Astrocyte of the cerebellum (primary cell): ENCODE data around the gene SCGB1D4.

Source experiments
- DNase-seq: peaks from one replicate; pipeline ENCODE4 v3.0.0-alpha.2; 2011; ENCODE audit warnings: low read depth
- H3K4me3 ChIP-seq: 2 replicates; pipeline ENCODE4 v1.5.1; 2011; ENCODE audit warnings: mild to moderate bottlenecking, low read depth, low read length, moderate library complexity
- in situ Hi-C: cut with HindIII; loops from 2 replicates; pipeline ENCODE4 v1.10.0; 2017; ENCODE audit warnings: low sequenced_read_pairs
- TF ChIP-seq, protein P1 (sequence below): IDR thresholded peaks from 2 replicates; pipeline ENCODE4 v1.5.1; 2012; ENCODE audit warnings: low read length, low read depth, moderate library complexity, mild to moderate bottlenecking; ENCODE audit errors: missing control alignments

Gene SCGB1D4

DNA sequence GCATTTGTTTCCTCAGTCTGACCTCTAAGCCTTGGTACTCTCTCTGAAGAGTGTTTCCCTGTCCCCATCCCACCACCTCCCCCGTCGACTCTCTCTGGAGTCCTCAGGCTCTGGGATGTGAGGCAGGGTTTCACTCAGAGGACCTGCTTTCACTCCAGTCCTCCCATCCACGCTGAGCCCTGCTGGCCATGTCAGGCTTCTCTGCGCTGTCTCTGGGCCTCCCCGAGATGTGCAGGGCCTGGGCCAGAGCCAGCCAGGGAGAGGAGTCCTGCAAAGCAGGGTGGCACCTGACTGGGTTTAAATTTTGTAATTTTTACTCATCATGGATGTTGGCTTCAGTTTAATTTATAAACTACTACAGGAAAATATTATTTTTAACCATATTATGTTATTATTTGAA, 25.6 kb downstream of the SCGB1D4 start:
- no peak overlapping the region for H3K4me3 ChIP-seq
- no peak for DNase-seq
- in situ Hi-C loops: loop anchor here (5.0 kb wide), 1 partner anchor 49 kb away; no protein-coding TSS in a partner anchor
- TF ChIP-seq, protein P1, sequence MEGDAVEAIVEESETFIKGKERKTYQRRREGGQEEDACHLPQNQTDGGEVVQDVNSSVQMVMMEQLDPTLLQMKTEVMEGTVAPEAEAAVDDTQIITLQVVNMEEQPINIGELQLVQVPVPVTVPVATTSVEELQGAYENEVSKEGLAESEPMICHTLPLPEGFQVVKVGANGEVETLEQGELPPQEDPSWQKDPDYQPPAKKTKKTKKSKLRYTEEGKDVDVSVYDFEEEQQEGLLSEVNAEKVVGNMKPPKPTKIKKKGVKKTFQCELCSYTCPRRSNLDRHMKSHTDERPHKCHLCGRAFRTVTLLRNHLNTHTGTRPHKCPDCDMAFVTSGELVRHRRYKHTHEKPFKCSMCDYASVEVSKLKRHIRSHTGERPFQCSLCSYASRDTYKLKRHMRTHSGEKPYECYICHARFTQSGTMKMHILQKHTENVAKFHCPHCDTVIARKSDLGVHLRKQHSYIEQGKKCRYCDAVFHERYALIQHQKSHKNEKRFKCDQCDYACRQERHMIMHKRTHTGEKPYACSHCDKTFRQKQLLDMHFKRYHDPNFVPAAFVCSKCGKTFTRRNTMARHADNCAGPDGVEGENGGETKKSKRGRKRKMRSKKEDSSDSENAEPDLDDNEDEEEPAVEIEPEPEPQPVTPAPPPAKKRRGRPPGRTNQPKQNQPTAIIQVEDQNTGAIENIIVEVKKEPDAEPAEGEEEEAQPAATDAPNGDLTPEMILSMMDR: no peak

DNA sequence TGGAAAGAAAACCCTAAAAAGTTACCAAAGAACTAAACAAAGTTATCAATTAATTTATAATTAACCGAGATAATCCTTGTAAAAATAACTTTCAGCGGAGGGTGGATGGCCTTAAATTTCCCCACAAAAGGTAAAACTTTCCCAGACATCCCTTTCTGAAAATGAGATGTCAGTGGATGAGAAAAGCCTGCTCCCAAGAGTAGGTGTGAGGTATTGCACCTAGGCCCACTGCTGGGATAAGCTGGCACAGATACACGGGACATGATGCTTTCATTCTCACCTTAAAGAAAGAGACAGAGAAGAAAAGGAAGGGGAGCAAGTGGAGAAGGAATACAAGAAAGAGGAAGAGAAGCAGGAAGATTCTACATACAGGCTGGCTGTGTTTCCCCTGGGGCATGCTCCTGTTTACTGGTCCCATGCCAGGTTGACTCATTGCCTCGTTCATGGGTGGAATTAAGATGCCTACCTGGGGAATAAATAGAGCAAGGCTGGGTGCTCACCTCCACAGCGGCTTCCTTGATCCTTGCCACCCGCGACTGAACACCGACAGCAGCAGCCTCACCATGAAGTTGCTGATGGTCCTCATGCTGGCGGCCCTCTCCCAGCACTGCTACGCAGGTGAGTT, 29.1 kb downstream of the SCGB1D4 start, which contains the start of gene SCGB2A2:
SCGB2A2 (plus strand) TSS at position 505 of the 625 bp plus-strand sequence; CDS start at position 564, 59 bp downstream.
- DNase-seq: no peak
- in situ Hi-C loops: loop anchor here (5.0 kb wide), 1 partner anchor 53 kb away; no protein-coding TSS in a partner anchor

DNA sequence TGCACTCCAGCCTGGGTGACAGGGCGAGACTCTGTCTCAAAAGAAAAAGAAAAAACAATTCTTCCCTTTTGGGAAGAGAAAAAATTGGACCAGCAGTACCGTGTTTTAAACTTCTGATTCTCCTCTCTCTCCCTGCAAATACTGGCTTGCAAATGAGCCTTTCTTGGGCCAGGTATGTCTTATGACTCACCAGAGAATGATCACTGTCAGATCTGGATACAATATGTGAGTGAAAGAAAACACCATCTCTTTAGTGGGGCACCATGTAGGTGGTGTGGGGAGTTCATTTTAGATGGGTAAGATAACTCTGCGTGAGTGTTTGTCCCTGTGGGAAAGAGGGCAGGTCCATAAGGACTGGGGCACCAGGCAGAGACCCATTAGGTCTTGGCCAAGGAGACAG, 31.3 kb downstream of the SCGB1D4 start:
- in situ Hi-C loops: no loop called here
- H3K4me3 ChIP-seq: no peak overlapping the region
- TF ChIP-seq, protein P1: no peak

More for the DNA sequence above, 29.1 kb downstream of the SCGB1D4 start, which contains the start of gene SCGB2A2:
- no peak within 1 kb of the TSS for H3K4me3 ChIP-seq
- TF ChIP-seq, protein P1: peak; percentile 3

DNA sequence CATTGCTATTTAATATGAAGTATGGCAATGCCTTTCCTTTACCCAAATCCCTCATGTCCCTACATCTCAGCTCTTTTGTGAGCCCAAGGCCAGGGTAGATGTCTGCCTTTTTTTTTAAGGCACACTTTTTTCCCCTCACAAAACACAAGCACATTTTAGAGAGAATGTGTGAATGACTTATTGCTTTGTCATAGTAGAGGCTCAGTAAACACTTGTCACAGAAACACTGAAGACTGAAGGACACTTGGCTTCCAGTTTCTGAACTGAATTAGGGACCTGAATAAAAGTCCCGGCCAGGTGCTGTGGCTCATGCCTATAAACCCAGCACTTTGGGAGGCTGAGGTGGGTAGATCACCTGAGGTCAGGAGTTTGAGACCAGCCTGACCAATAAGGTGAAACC, 31.8 kb downstream of the SCGB1D4 start:
- no peak for DNase-seq
- TF ChIP-seq, protein P1: no peak
- no peak overlapping the region for H3K4me3 ChIP-seq
- in situ Hi-C loops: no loop called here

More for the DNA sequence above, 31.3 kb downstream of the SCGB1D4 start:
- no peak for DNase-seq

DNA sequence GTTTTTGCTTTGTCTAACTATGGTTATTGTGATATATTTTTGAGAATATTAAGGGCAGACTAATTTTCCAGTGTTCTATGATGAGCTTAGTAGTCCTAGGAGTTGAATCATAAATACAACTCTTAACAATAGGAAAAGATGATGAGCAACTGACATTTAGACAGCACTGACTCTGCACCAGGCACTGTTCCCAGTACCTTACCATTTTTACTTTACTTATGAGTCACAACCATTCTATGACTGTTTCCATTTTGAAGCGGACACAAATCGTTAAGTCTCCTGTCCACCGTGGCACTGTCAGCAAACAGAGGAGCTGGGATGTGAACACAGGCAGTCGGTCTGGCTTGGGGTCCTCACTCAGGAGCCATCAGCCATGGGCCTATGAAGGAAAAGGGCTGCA, 32.3 kb downstream of the SCGB1D4 start:
- TF ChIP-seq, protein P1: no peak
- in situ Hi-C loops: no loop called here
- H3K4me3 ChIP-seq: no peak overlapping the region
- DNase-seq: no peak

DNA sequence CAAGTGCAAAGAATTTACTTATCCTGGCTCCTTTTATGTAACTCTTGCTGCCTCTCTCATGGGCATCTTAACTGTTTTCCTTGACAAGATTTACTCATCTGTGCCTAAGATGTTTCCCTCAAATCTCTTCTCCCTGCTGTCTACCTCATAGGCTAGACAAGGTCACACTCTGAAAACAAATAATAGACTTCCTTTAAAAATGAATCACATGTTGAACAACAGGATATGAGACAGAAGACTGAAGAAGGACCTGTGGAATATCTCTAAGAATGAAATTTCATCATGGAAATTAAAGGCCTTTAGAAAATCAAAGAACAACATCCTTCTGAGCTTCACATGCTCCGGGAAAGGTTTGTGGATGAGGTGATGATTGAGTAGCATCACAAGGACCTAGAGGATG, 34.9 kb downstream of the SCGB1D4 start:
- TF ChIP-seq, protein P1: no peak
- in situ Hi-C loops: no loop called here
- H3K4me3 ChIP-seq: no peak overlapping the region
- no peak for DNase-seq
